ENCODE data around the gene KCNG1.

GRCh38 chr20:51064137-51064536 is 41.2 kb upstream of the KCNG1 start:
- TF ChIP-seq ZNF398 (tag by site-specific recombination; IDR thresholded peaks at IDR 0.05) = no peak
- no peak for TF ChIP-seq YY1 (tag by site-specific recombination; IDR thresholded peaks at IDR 0.05)
- no peak for TF ChIP-seq ZNF280D (tag by site-specific recombination; IDR thresholded peaks at IDR 0.05)
- no peak for TF ChIP-seq ATF2 (tag by site-specific recombination; IDR thresholded peaks at IDR 0.05; ENCODE audit: low read depth)
